Kidney epithelial cell (primary cell): Measurements from ENCODE around the gene ZNF195. TPM values are rescaled to one million over a fixed set of nuclear protein-coding genes. Genes with fewer than 3 reads are reported as not detected.

Experiments
- DNase-seq: peaks from one replicate; pipeline ENCODE4 v3.0.0-alpha.2; 2010; ENCODE audit warnings: low read depth
- H3K27me3 ChIP-seq: 2 replicates; pipeline ENCODE4 v1.6.0; 2011; ENCODE audit warnings: low read length; ENCODE audit not compliant: control insufficient read depth, insufficient read depth
- H3K36me3 ChIP-seq: 2 replicates; pipeline ENCODE4 v1.5.1; 2011; ENCODE audit warnings: low read length; ENCODE audit not compliant: control insufficient read depth, insufficient read depth
- H3K4me3 ChIP-seq: 2 replicates; pipeline ENCODE4 v1.5.1; 2011; ENCODE audit warnings: low read depth, mild to moderate bottlenecking, control low read depth, low read length
- CTCF ChIP-seq: IDR thresholded peaks from 2 replicates; pipeline ENCODE4 v1.5.1; 2011; ENCODE audit warnings: mild to moderate bottlenecking, moderate library complexity, low read length, control low read depth, inconsistent platforms; ENCODE audit not compliant: insufficient read depth, poor library complexity, severe bottlenecking
- total RNA-seq: library from RNA; depleted of rRNA; stranded (reverse); fragments of >200 nt; gene quantifications from 2 replicates; pipeline ENCODE4 v1.2.3, GENCODE V29; 2015

The ZNF195 gene
- total RNA-seq, 1 donor from 2014 or later = 72.5 TPM

- DNase-seq = no peak
- Histone ChIP-seq H3K27me3 (no peaks in the 10 kb centered on the region), H3K36me3 (no peaks in the 10 kb centered on the region), H3K4me3 (no peak overlapping the region)
- no peak for TF ChIP-seq CTCF
Observed at GRCh38 chr11:3347127-3347526, 31.8 kb downstream of the ZNF195 start.

- Histone ChIP-seq H3K4me3 (no peak overlapping the region), H3K27me3 (no peaks in the 10 kb centered on the region), H3K36me3 (no peaks in the 10 kb centered on the region)
- TF ChIP-seq CTCF = no peak
- DNase-seq = no peak
Observed at GRCh38 chr11:3346587-3346986, 32.4 kb downstream of the ZNF195 start.

GRCh38 chr11:3345736-3346135 lies 33.2 kb downstream of the ZNF195 start:
- Histone ChIP-seq H3K27me3 (no peaks in the 10 kb centered on the region), H3K36me3 (no peaks in the 10 kb centered on the region), H3K4me3 (no peak overlapping the region)
- no peak for TF ChIP-seq CTCF
- no peak for DNase-seq

GRCh38 chr11:3344327-3345174 lies 34.4 kb downstream of the ZNF195 start:
- no peaks in the 10 kb centered on the region for H3K36me3 ChIP-seq
- no peak overlapping the region for H3K4me3 ChIP-seq
- DNase-seq = no peak
- no peaks in the 10 kb centered on the region for H3K27me3 ChIP-seq
- TF ChIP-seq CTCF = no peak

GRCh38 chr11:3342709-3343108 lies 36.2 kb downstream of the ZNF195 start:
- DNase-seq = no peak
- Histone ChIP-seq H3K27me3 (no peaks in the 10 kb centered on the region), H3K36me3 (no peaks in the 10 kb centered on the region), H3K4me3 (no peak overlapping the region)
- no peak for TF ChIP-seq CTCF

- no peaks in the 10 kb centered on the region for H3K27me3 ChIP-seq
- no peak for DNase-seq
- peak; percentile 28 for TF ChIP-seq CTCF
Observed at GRCh38 chr11:3341298-3341697, 37.6 kb downstream of the ZNF195 start.

More at GRCh38 chr11:3341298-3341697, 37.6 kb downstream of the ZNF195 start:
- Histone ChIP-seq H3K4me3 (no peak overlapping the region), H3K36me3 (no peaks in the 10 kb centered on the region)
